ENCODE data around the gene FHL5. TPM values are rescaled to one million over a fixed set of nuclear protein-coding genes. Genes with fewer than 3 reads are reported as not detected.

FHL5 gene
- total RNA-seq, 4 donors from 2014 or later, result 11.6 to 24.8 (median 18.1) TPM

- no peak for DNase-seq
- intact Hi-C loops (cut with DNase I; ENCODE audit: low total_unique reads), result no loop called here
- TF ChIP-seq CTCF (IDR thresholded peaks at IDR 0.05 in 4 of 5, conservative IDR thresholded peaks at IDR 0.05 in 1 of 5), result no peak
- TF ChIP-seq POLR2A (IDR thresholded peaks at IDR 0.05), result no peak
- Histone ChIP-seq H3K4me1 (no peaks in the 10 kb centered on the region), H3K9me3 (no peaks in the 10 kb centered on the region), H3K36me3 (no peaks in the 10 kb centered on the region), H3K4me3 (no peak overlapping the region), H3K27me3 (no peaks in the 10 kb centered on the region), H3K27ac (no peak overlapping the region)
- ATAC-seq, result no peak
- in situ Hi-C loops (cut with MboI; ENCODE audit: low sequenced_read_pairs in 4 of 4), result no loop called here
Observed at GRCh38 chr6:96659084-96659845, 96.3 kb downstream of the FHL5 start.

Other genes starting within 250 kb of the FHL5 start
- 10 to 100 TPM; 25.2 to 38.2 (median 29.2) TPM for gene UFL1, start 41.3 kb upstream of the FHL5 start, total RNA-seq